ENCODE results near the gene UBA1.

The UBA1 gene

DNA sequence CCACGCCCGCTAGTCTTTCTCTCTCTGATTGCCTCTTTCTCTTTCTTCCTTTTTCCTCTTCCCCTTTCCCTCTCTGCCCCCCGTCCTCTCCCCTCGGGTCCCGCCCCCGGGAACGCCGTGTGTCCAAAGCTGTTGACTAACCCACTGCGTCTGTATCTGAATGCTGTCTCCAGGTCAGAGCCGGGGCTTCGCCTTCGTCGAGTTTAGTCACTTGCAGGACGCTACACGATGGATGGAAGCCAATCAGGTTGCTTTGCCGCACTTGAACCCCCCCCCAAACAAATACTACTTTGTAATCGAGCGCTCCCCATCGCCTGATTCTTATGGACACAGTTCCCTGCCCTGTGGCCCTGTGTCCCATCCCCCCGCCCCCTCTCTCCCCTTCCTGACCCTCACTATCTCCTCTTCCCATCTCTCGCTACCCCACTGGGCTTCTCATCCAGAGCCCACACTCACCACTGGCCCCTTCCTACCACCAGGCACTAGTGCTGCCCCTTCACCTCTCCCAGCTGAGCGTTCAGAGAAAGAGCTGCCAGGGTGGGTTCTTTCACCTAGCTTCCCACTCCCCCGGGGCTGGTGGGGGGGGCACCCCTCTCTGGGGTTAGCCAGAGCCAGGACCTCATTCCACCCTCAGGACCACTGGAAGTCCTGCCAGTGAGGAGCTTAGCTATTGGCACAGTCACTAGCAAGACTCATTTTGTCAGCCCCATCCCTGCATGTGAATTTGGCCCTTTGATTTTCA, 18.6 kb upstream of the UBA1 start:
- in situ Hi-C loops (cut with MboI; ENCODE audit: low sequenced_read_pairs, unreplicated experiment) = no loop called here
- TF ChIP-seq, protein P1, sequence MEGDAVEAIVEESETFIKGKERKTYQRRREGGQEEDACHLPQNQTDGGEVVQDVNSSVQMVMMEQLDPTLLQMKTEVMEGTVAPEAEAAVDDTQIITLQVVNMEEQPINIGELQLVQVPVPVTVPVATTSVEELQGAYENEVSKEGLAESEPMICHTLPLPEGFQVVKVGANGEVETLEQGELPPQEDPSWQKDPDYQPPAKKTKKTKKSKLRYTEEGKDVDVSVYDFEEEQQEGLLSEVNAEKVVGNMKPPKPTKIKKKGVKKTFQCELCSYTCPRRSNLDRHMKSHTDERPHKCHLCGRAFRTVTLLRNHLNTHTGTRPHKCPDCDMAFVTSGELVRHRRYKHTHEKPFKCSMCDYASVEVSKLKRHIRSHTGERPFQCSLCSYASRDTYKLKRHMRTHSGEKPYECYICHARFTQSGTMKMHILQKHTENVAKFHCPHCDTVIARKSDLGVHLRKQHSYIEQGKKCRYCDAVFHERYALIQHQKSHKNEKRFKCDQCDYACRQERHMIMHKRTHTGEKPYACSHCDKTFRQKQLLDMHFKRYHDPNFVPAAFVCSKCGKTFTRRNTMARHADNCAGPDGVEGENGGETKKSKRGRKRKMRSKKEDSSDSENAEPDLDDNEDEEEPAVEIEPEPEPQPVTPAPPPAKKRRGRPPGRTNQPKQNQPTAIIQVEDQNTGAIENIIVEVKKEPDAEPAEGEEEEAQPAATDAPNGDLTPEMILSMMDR (IDR thresholded peaks at IDR 0.05; ENCODE audit: borderline replicate concordance, control extremely low read depth, extremely low read depth, insufficient read depth, missing control alignments) = no peak
- DNase-seq (ENCODE audit: low spot score) = no peak

DNA sequence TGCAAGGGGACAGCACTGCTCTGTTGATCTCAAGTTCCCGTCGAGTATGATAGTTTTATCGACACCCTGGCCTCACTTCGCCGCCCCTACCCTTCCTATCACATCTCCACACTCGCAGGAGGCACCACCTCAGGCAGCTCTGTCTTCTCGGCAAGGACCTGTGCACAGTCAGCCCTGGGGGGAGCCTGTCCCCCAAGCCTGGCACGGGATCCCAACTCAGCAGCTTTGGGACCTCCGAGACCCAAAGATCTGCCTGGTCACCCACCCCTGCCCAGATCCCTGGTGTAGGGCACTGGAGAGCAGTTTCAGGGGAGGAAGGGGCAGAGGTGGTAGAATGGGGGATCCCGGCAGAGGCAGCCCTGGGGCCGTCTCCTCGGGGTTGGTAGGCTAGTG, 18.0 kb upstream of the UBA1 start:
- no peak for DNase-seq (ENCODE audit: low spot score)
- TF ChIP-seq, protein P1 (IDR thresholded peaks at IDR 0.05; ENCODE audit: borderline replicate concordance, control extremely low read depth, extremely low read depth, insufficient read depth, missing control alignments) = no peak
- in situ Hi-C loops (cut with MboI; ENCODE audit: low sequenced_read_pairs, unreplicated experiment) = no loop called here

DNA sequence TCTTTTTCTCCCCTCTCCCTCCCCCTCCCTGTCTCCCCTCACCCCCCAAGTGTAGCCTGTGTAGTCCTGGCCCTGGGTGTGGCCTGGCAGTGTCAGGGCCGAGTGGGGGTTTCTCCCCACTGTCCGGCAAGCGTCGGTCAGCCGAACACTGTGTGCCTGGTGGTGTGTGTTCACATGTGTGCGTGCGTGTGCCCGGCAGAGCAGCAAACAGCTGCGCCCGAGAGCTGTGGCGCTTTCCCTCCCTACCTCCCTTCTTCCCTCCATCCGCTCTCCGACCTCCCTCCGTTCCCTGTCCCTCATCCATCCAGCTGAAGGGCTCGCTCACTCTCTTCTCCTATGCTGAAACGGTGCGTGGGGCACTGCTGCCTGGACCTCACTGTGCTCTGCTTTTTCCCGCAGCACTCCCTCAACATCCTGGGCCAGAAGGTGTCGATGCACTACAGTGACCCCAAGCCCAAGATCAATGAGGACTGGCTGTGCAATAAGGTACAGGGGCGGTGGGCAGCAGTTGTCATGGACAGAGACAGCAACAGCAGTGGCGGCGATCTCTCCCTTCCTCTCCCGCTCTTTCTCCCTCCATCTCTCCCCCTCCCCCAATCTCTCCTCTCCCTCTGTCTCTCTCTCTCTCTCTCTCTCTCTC, 17.4 kb upstream of the UBA1 start:
- TF ChIP-seq, protein P1 (IDR thresholded peaks at IDR 0.05; ENCODE audit: borderline replicate concordance, control extremely low read depth, extremely low read depth, insufficient read depth, missing control alignments) = no peak
- in situ Hi-C loops (cut with MboI; ENCODE audit: low sequenced_read_pairs, unreplicated experiment) = no loop called here
- no peak for DNase-seq (ENCODE audit: low spot score)

DNA sequence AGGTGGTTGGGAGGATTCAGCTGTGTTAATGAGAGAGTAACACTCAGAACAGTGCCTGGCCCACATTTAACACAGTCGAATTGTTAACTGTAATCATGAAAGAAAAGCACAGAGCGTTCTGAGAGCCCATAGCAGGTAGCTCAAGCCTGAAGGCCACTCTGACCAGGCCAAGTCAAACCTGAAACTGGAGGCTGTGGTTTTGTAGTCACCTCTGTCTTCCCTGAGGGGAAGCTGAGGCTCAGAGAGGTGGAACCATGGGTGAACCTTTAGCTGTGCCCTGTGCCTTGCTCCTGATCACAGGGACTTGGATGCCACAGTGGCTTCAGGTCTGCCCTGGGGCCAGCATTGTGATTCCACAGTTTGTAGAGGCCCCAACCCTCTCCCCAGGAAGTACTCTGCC, 16.6 kb upstream of the UBA1 start:
- TF ChIP-seq, protein P1 (IDR thresholded peaks at IDR 0.05; ENCODE audit: borderline replicate concordance, control extremely low read depth, extremely low read depth, insufficient read depth, missing control alignments) = no peak
- DNase-seq (ENCODE audit: low spot score) = no peak
- in situ Hi-C loops (cut with MboI; ENCODE audit: low sequenced_read_pairs, unreplicated experiment) = no loop called here

DNA sequence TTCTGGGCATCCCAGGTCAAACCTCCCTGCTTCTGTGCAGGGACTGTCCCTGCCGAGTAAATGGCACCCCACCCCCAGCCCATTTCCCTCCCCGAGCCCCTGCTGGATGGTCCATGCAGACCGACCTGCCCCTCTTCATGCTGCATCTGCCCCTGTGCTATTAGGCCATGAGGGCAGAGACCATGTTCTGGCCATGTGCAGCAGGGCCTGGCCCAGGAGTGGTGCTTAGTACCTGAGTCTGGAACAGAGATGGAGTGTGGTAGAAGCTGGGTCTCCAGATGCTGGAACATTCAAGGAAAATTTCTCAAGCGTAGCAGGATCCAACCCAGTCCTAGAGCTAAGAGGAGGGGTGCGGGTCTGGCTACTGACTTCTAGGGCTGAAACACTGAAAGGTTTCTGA, 15.3 kb upstream of the UBA1 start:
- TF ChIP-seq, protein P1 (IDR thresholded peaks at IDR 0.05; ENCODE audit: borderline replicate concordance, control extremely low read depth, extremely low read depth, insufficient read depth, missing control alignments) = no peak
- in situ Hi-C loops (cut with MboI; ENCODE audit: low sequenced_read_pairs, unreplicated experiment) = no loop called here
- no peak for DNase-seq (ENCODE audit: low spot score)

DNA sequence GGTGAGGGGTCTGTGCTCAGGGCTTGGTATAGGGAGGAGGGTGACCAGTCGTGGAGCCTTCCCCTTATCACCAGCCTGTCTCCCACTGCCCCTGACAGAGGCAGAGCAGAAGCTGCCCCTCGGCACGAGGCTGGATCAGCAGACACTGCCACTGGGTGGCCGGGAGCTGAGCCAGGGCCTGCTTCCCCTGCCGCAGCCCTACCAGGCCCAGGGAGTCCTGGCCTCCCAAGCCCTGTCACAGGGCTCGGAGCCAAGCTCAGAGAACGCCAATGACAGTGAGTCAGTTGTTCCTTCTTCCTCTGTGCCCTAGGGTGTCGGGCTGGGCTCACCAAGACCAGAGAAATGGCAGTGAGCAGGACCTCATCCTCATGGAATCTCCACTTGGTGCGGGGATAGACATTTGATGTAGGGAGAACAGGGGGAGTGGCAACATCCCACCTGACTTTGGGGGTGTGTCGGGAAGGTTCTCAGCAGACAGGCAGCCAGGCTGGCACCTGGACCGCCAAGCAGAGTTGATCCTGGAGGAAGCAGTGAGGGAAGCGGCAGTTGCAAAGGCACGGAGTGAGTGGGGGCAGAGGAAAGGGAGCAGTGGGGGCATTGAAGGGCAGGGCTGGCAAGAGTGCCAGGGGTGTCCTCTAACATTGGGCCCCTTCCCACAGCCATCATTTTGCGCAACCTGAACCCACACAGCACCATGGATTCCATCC, 14.3 kb upstream of the UBA1 start:
- TF ChIP-seq, protein P1 (IDR thresholded peaks at IDR 0.05; ENCODE audit: borderline replicate concordance, control extremely low read depth, extremely low read depth, insufficient read depth, missing control alignments) = no peak
- no peak for DNase-seq (ENCODE audit: low spot score)
- in situ Hi-C loops (cut with MboI; ENCODE audit: low sequenced_read_pairs, unreplicated experiment) = no loop called here

All from GM13976 (cell line).